Neuronal stem cell (in vitro differentiated cells): ENCODE measurements around the gene GOT1.

Source experiments
- DNase-seq: peaks from one replicate; pipeline ENCODE4 v3.0.0-alpha.2; 2013; ENCODE audit warnings: low spot score
- H2AFZ ChIP-seq: one replicate; pipeline ENCODE4 v1.6.1; 2013; ENCODE audit warnings: mild to moderate bottlenecking, low read length, inconsistent platforms
- H2AK5ac ChIP-seq: 2 replicates; pipeline ENCODE4 v1.6.1; 2013; ENCODE audit warnings: low read depth, mild to moderate bottlenecking, inconsistent platforms, low read length, moderate library complexity, mixed read lengths
- H2BK120ac ChIP-seq: 2 replicates; pipeline ENCODE4 v1.6.1; 2013; ENCODE audit warnings: low read depth, mild to moderate bottlenecking, inconsistent platforms, low read length, moderate library complexity, mixed read lengths
- H2BK12ac ChIP-seq: one replicate; pipeline ENCODE4 v1.6.1; 2013; ENCODE audit warnings: low read length, inconsistent platforms
- H2BK15ac ChIP-seq: 2 replicates; pipeline ENCODE4 v1.6.1; 2013; ENCODE audit warnings: mild to moderate bottlenecking, low read length, inconsistent platforms, mixed read lengths
- H2BK5ac ChIP-seq: one replicate; pipeline ENCODE4 v1.6.1; 2013; ENCODE audit warnings: inconsistent platforms, mild to moderate bottlenecking, low read length, moderate library complexity
- H3K14ac ChIP-seq: one replicate; pipeline ENCODE4 v1.6.1; 2013; ENCODE audit warnings: low read length, inconsistent platforms
- H3K18ac ChIP-seq: 2 replicates; pipeline ENCODE4 v1.6.1; 2013; ENCODE audit warnings: low read length, inconsistent platforms
- H3K23ac ChIP-seq: 2 replicates; pipeline ENCODE4 v1.6.1; 2013; ENCODE audit warnings: low read depth, mild to moderate bottlenecking, mixed read lengths, low read length, inconsistent platforms; ENCODE audit not compliant: poor library complexity
- H3K27ac ChIP-seq: replicated peaks from 3 replicates; pipeline ENCODE4 v1.5.1; 2013; ENCODE audit warnings: low read length, inconsistent platforms
- H3K27me3 ChIP-seq, 3 experiments: 2 replicates each; pipeline ENCODE4 v1.6.1; 2013; ENCODE audit warnings: low read length in 3 of 3, mild to moderate bottlenecking in 2 of 3, inconsistent platforms in 1 of 3, low read depth in 1 of 3, mixed read lengths in 1 of 3, moderate library complexity in 1 of 3; ENCODE audit not compliant: control insufficient read depth in 3 of 3, insufficient read depth in 3 of 3
- H3K36me3 ChIP-seq, 2 donors: replicated peaks in 1 of 2; 2 replicates each; pipeline ENCODE4 v1.6.1; 2013; ENCODE audit warnings: low read length in 2 of 2; ENCODE audit not compliant: control insufficient read depth in 2 of 2, insufficient read depth in 2 of 2
- H3K4ac ChIP-seq: 2 replicates; pipeline ENCODE4 v1.6.1; 2013; ENCODE audit warnings: inconsistent platforms, mild to moderate bottlenecking, low read length, moderate library complexity
- H3K4me1 ChIP-seq, 2 donors: 1 replicate in 1 of 2; 2 replicates in 1 of 2; pipeline ENCODE4 v1.6.1; 2013; ENCODE audit warnings: low read length in 2 of 2, low read depth in 1 of 2; ENCODE audit not compliant: control insufficient read depth in 2 of 2, insufficient read depth in 1 of 2
- H3K4me2 ChIP-seq: one replicate; pipeline ENCODE4 v1.6.1; 2013; ENCODE audit warnings: mild to moderate bottlenecking, low read length, inconsistent platforms; ENCODE audit not compliant: insufficient read depth, poor library complexity, severe bottlenecking
- H3K4me3 ChIP-seq, 2 donors: 2 replicates each; pipeline ENCODE4 v1.5.1; 2013; ENCODE audit warnings: low read length in 2 of 2, mild to moderate bottlenecking in 2 of 2, inconsistent platforms in 1 of 2, moderate library complexity in 1 of 2
- H3K79me1 ChIP-seq: one replicate; pipeline ENCODE4 v1.6.1; 2013; ENCODE audit warnings: low read depth, mild to moderate bottlenecking, inconsistent platforms, low read length, moderate library complexity
- H3K9ac ChIP-seq: one replicate; pipeline ENCODE4 v1.6.1; 2013; ENCODE audit warnings: mild to moderate bottlenecking, low read depth, low read length, inconsistent platforms; ENCODE audit not compliant: poor library complexity
- H3K9me3 ChIP-seq, 2 donors: replicated peaks in 1 of 2; 2 replicates each; pipeline versions ENCODE3 to v1.6.1; 2013; ENCODE audit warnings: low read length in 2 of 2, mild to moderate bottlenecking in 2 of 2, inconsistent platforms in 1 of 2, low read depth in 1 of 2, mixed read lengths in 1 of 2, moderate library complexity in 1 of 2; ENCODE audit not compliant: control insufficient read depth in 2 of 2, insufficient read depth in 1 of 2
- H4K8ac ChIP-seq: one replicate; pipeline ENCODE4 v1.6.1; 2013; ENCODE audit warnings: low read depth, mild to moderate bottlenecking, inconsistent platforms, low read length, moderate library complexity
- H4K91ac ChIP-seq: one replicate; pipeline ENCODE4 v1.6.1; 2013; ENCODE audit warnings: low read length, low read depth, mild to moderate bottlenecking, inconsistent platforms; ENCODE audit not compliant: poor library complexity
- WGBS, 2 donors: extraction: QIAGEN DNeasy Blood & Tissue Kit; methylation state at CpG; one replicate each; pipeline ENCODE4 v1.1.7; 2013; ENCODE audit warnings: missing lambda C conversion rate in 2 of 2, mixed read lengths in 1 of 2; ENCODE audit not compliant: insufficient read length in 2 of 2, insufficient replicate concordance in 1 of 2; ENCODE audit errors: extremely low coverage in 2 of 2; 5-methylcytosine and 5-hydroxymethylcytosine counted together

Gene GOT1

DNA sequence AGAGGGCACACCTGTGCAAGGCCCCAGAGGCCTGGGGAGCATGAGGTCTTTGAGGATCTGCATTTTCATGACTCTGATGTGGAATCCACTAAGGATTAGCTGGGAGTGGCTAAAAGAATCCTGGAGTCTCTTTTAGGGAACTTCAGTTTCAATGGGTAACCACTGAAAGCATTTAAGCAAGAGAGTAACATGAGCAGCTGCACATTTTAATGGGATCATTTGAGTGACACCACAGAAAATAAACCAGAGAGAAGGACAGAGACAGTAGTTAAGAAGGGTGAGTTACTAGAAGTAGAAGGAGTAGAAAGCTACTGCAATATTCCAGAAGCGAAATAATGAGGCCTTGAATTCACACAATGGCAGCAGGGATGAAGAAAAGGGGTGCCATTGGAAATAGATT is 5.2 kb downstream of the GOT1 start:
- no peak overlapping the region for H3K14ac ChIP-seq
- no peak overlapping the region for H2BK120ac ChIP-seq
- H3K79me1 ChIP-seq = peaks cover 2% of the 10 kb centered on the region
- no peak for DNase-seq
- no peaks in the 10 kb centered on the region for H3K27me3 ChIP-seq
- peaks cover 6 to 7% of the 10 kb centered on the region in 2 donors for H3K4me1 ChIP-seq
- no peak overlapping the region for H3K18ac ChIP-seq
- WGBS, 2 donors = no CpG with 5 or more reads among the region's 1 CpG
- no peak overlapping the region for H2BK5ac ChIP-seq
- H4K91ac ChIP-seq = no peak overlapping the region
- H2AFZ ChIP-seq = no peak overlapping the region
- no peak overlapping the region for H3K4me3 ChIP-seq
- no peak overlapping the region for H3K9ac ChIP-seq
- H3K23ac ChIP-seq = no peak overlapping the region
- no peak overlapping the region for H3K4me2 ChIP-seq
- no peaks in the 10 kb centered on the region for H3K9me3 ChIP-seq
- no peak overlapping the region for H2BK12ac ChIP-seq
- no peak overlapping the region for H2AK5ac ChIP-seq
- H3K4ac ChIP-seq = no peak overlapping the region
- H3K36me3 ChIP-seq = peaks cover 5 to 29% of the 10 kb centered on the region in 2 donors
- H4K8ac ChIP-seq = no peak overlapping the region
- no peak overlapping the region for H3K27ac ChIP-seq
- H2BK15ac ChIP-seq = no peak overlapping the region

DNA sequence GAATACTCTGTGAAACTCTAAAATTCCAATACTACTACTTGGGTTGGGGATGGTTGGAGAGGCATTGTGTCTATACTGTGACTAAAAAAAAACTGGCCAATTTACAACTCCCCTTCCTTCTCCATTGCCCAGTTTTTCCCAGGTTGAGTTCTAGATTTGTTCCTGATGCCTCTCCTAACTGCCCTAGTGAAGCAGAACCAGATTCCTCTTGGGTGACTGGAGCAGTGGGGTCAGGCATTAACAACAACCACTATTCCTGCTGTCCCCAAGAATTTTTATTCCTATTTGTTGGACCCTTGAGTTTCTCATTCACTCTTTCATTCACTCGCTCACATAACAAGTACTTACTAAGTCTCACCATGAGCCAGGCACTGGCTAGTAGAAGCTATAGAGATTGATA is 5.8 kb downstream of the GOT1 start:
- H3K27ac ChIP-seq = no peak overlapping the region
- no peak for DNase-seq
- no peak overlapping the region for H2BK12ac ChIP-seq
- H2BK5ac ChIP-seq = no peak overlapping the region
- H4K8ac ChIP-seq = no peak overlapping the region
- H3K4me3 ChIP-seq = no peak overlapping the region
- no peak overlapping the region for H2BK120ac ChIP-seq
- peaks cover 6 to 34% of the 10 kb centered on the region in 2 donors for H3K36me3 ChIP-seq
- no peak overlapping the region for H3K14ac ChIP-seq
- no peak overlapping the region for H2BK15ac ChIP-seq
- no peak overlapping the region for H3K4me2 ChIP-seq
- H3K23ac ChIP-seq = no peak overlapping the region
- no peak overlapping the region for H2AFZ ChIP-seq
- no peak overlapping the region for H3K18ac ChIP-seq
- no peak overlapping the region for H3K4ac ChIP-seq
- H3K4me1 ChIP-seq = peaks cover 1 to 3% of the 10 kb centered on the region in 2 donors
- no peak overlapping the region for H2AK5ac ChIP-seq
- no CpG with 5 or more reads among the region's 1 CpG for WGBS, 2 donors
- no peaks in the 10 kb centered on the region for H3K9me3 ChIP-seq
- H4K91ac ChIP-seq = no peak overlapping the region
- H3K79me1 ChIP-seq = no peaks in the 10 kb centered on the region
- H3K27me3 ChIP-seq = no peaks in the 10 kb centered on the region
- H3K9ac ChIP-seq = no peak overlapping the region

DNA sequence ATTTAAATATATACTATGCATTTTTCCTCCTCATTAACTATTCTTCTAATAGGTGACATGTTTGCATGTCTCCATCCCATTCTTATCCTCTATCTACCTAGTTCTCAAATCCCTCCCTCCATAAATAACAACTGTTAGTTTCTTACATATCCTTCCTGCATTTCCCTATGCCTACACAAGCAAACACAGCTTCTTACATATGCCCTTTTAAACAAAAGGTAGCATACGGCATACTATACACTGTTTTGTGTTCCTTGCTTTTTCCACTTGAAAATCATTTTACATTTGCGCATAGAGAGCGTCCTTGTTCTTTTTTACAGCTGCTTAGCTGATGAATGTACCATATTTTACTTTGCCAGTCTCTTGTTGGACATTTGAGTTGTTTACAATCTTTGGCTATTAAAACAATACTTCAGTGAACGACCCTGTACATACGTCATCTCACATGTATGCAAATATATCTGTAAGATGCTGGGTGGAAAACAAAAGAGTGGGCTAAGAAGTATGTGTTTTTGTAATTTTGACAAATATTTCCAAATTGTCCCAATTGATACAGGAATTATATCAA is 7.8 kb downstream of the GOT1 start:
- Histone ChIP-seq H3K79me1 (no peaks in the 10 kb centered on the region), H3K4me2 (no peak overlapping the region), H3K9me3 (no peaks in the 10 kb centered on the region), H2BK5ac (no peak overlapping the region), H4K8ac (no peak overlapping the region), H2BK120ac (no peak overlapping the region), H3K14ac (no peak overlapping the region), H3K4ac (no peak overlapping the region), H3K9ac (no peak overlapping the region), H2BK15ac (no peak overlapping the region), H3K27me3 (no peaks in the 10 kb centered on the region), H3K27ac (no peak overlapping the region), H3K36me3 (peaks cover 7 to 50% of the 10 kb centered on the region in 2 donors), H3K4me1 (no peaks in the 10 kb centered on the region), H2AK5ac (no peak overlapping the region), H4K91ac (no peak overlapping the region), H3K4me3 (no peak overlapping the region), H3K23ac (no peak overlapping the region), H3K18ac (no peak overlapping the region), H2AFZ (no peak overlapping the region), H2BK12ac (no peak overlapping the region)
- no CpG with 5 or more reads among the region's 5 CpGs for WGBS, 2 donors
- no peak for DNase-seq

DNA sequence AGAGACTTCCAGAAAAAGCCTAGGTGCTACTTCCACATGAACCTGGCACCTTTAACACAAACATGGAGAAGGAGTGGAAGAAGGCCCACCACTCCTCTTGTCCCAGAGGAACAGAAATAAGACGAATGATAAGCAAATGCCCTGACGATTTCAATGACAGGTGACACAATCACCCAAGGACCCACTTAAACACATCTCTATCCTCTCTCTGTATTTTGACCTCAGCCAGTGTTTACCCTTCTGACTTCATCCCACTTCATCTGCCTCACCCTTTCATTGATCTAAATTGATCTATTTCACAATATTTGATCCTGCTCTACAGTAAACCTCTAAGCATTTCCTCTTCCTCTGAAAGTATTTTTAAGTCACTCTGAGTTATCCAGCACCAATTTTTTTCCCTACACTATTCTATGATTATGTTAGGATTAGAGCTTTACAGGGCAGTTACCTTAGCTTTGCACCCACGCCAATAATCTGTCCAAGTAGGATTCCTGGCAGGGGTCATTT is 9.1 kb downstream of the GOT1 start:
- no peak overlapping the region for H2AK5ac ChIP-seq
- no peak overlapping the region for H4K91ac ChIP-seq
- no peak overlapping the region for H3K14ac ChIP-seq
- H2BK12ac ChIP-seq = no peak overlapping the region
- no peak overlapping the region for H2BK5ac ChIP-seq
- H3K4ac ChIP-seq = no peak overlapping the region
- no peak overlapping the region for H2BK15ac ChIP-seq
- no peak overlapping the region for H2BK120ac ChIP-seq
- WGBS, 2 donors = no CpG with 5 or more reads among the region's 3 CpGs
- peaks cover 7 to 47% of the 10 kb centered on the region in 2 donors for H3K36me3 ChIP-seq
- no peak overlapping the region for H3K18ac ChIP-seq
- H3K79me1 ChIP-seq = no peaks in the 10 kb centered on the region
- no peak overlapping the region for H3K4me2 ChIP-seq
- no peaks in the 10 kb centered on the region for H3K9me3 ChIP-seq
- H3K9ac ChIP-seq = no peak overlapping the region
- no peak overlapping the region for H4K8ac ChIP-seq
- H2AFZ ChIP-seq = no peak overlapping the region
- no peaks in the 10 kb centered on the region for H3K4me1 ChIP-seq
- no peak overlapping the region for H3K23ac ChIP-seq
- no peaks in the 10 kb centered on the region for H3K27me3 ChIP-seq
- H3K27ac ChIP-seq = no peak overlapping the region
- no peak overlapping the region for H3K4me3 ChIP-seq
- no peak for DNase-seq
